Memory B cell (primary cell): Measurements from ENCODE around the gene SCMH1.
A peak's percentile ranks its signal among the peaks of the same experiment; 100 is the strongest.

Experiments
- ATAC-seq: fragments of 150-1000 bp; cut with Tn5 transposase; 2 replicates; pipeline ENCODE4 v1.10.0; 2021; ENCODE audit warnings: low read depth, mild to moderate bottlenecking, moderate library complexity
- DNase-seq, 2 donors: peaks; one replicate each; pipeline ENCODE4 v3.0.0; 2022; ENCODE audit warnings: low spot score in 2 of 2
- H3K27ac Mint-ChIP-seq: one replicate; pipeline ENCODE4 v1.8.0; 2022; ENCODE audit warnings: mild to moderate bottlenecking, moderate library complexity, mixed read lengths
- H3K27me3 Mint-ChIP-seq: one replicate; pipeline ENCODE4 v1.8.0; 2022; ENCODE audit warnings: mixed read lengths
- H3K36me3 Mint-ChIP-seq: one replicate; pipeline ENCODE4 v1.8.0; 2022; ENCODE audit warnings: mild to moderate bottlenecking, mixed read lengths
- H3K4me1 Mint-ChIP-seq: one replicate; pipeline ENCODE4 v1.8.0; 2022; ENCODE audit warnings: mixed read lengths
- H3K4me3 Mint-ChIP-seq: one replicate; pipeline ENCODE4 v1.8.0; 2022; ENCODE audit warnings: mild to moderate bottlenecking, moderate library complexity, mixed read lengths
- H3K9me3 Mint-ChIP-seq: one replicate; pipeline ENCODE4 v1.8.0; 2022; ENCODE audit warnings: mixed read lengths

SCMH1 gene

DNA sequence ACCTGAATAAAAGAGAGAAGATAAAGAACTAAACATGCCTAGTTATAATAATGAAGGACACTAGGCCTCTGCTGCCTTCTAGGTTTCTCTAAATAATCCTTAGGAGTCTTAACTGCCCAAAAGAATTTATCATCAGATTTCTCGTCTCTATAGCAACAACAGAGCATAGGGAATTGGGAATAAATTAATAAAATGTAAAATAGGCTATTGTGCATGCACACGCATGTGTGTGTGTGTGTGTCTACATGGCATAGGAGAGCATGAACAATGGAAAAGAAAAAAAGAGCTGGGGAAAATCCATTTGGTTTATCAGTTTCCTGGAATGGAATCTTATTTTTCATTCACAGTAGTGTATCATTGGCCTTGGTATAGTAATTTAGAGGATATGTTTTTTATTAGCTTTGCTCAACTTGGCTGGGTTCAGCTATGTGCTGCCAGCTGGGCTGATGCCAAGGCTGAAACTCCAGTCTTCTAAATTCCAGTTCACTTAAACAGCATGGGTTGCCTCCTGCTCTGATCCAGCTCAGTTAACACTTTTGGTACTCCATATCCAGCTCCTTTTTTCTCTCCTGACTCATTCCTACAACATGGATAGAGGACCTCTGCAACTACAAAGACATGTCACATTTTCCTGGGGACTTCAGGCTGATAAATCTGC lies 140.0 kb downstream of the SCMH1 start:
- no peak overlapping the region for H3K27ac Mint-ChIP-seq
- peaks cover 12% of the 10 kb centered on the region for H3K36me3 Mint-ChIP-seq
- H3K27me3 Mint-ChIP-seq: no peaks in the 10 kb centered on the region
- no peak overlapping the region for H3K4me3 Mint-ChIP-seq
- ATAC-seq: no peak
- peaks cover under 1% of the 10 kb centered on the region for H3K9me3 Mint-ChIP-seq
- no peak for DNase-seq
- peaks cover 14% of the 10 kb centered on the region for H3K4me1 Mint-ChIP-seq

DNA sequence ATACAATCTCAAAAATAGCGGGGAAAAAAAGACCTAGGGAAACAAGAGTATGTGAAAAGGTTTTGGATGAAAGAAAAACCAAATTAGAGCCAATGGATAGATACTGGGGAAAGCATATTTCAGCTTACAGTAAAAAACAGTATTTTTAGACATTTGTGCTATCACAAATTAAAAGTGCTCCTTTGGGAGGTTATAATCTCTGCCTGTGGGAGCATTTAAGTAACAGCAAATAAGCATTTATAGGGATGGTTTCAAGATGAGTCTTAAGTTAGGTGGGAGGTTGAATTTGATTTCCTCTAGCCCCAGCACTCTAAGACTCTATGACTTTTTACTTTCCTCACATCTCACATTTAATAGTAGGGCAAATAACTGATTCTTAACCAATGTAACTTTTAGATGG lies 141.0 kb downstream of the SCMH1 start:
- H3K27ac Mint-ChIP-seq: no peak overlapping the region
- no peak overlapping the region for H3K4me3 Mint-ChIP-seq
- no peaks in the 10 kb centered on the region for H3K27me3 Mint-ChIP-seq
- H3K9me3 Mint-ChIP-seq: no peaks in the 10 kb centered on the region
- ATAC-seq: no peak
- H3K4me1 Mint-ChIP-seq: peaks cover 14% of the 10 kb centered on the region
- H3K36me3 Mint-ChIP-seq: peaks cover 3% of the 10 kb centered on the region
- DNase-seq: no peak

GRCh38 chr1:41100170-41100569 lies 141.9 kb downstream of the SCMH1 start:
- H3K36me3 Mint-ChIP-seq: peaks cover 2% of the 10 kb centered on the region
- ATAC-seq (peak; percentile 21), DNase-seq (no peak)
- no peaks in the 10 kb centered on the region for H3K9me3 Mint-ChIP-seq
- peaks cover 12% of the 10 kb centered on the region for H3K4me1 Mint-ChIP-seq
- H3K27me3 Mint-ChIP-seq: no peaks in the 10 kb centered on the region
- H3K4me3 Mint-ChIP-seq: no peak overlapping the region
- no peak overlapping the region for H3K27ac Mint-ChIP-seq

DNA sequence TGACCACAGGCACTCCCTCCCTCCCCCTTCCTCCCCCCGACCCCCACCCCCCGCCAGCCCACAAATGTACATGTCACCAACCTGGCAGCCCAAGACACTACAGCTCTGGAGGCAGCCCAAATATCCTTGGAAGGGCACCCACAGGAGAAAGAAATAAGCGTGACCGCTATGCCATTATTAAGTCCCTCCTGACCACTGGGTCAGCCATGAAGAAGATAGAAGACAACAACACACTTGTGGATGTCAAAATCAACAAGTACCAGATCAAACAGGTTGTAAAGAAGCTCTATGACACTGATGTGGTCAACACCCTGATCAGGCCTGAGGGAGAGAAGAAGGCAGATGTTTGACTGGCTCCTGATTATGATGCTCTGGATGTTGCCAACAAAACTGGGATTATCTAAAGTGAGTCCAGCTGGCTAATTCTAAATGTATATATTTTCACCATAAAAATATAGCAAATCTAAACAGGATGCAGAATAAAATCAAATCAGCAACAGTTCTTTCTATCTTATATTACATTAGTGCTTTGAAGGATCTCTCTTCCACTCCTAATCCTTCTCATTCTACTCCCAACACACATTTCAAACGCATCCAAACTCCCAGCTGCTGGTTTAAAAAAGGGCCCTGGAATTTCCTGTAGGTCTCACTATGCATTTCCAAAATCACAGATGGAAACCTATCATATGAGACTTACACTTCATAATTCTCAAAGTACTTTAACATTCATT lies 143.2 kb downstream of the SCMH1 start:
- H3K27me3 Mint-ChIP-seq: no peaks in the 10 kb centered on the region
- no peak overlapping the region for H3K27ac Mint-ChIP-seq
- no peak for ATAC-seq
- no peaks in the 10 kb centered on the region for H3K9me3 Mint-ChIP-seq
- peaks cover 8% of the 10 kb centered on the region for H3K4me1 Mint-ChIP-seq
- H3K4me3 Mint-ChIP-seq: no peak overlapping the region
- no peak for DNase-seq
- H3K36me3 Mint-ChIP-seq: peaks cover 2% of the 10 kb centered on the region

- DNase-seq: no peak
- no peaks in the 10 kb centered on the region for H3K9me3 Mint-ChIP-seq
- no peak overlapping the region for H3K4me3 Mint-ChIP-seq
- H3K27me3 Mint-ChIP-seq: no peaks in the 10 kb centered on the region
- peak overlapping the region; percentile 8 for H3K27ac Mint-ChIP-seq
- no peaks in the 10 kb centered on the region for H3K36me3 Mint-ChIP-seq
- H3K4me1 Mint-ChIP-seq: no peaks in the 10 kb centered on the region
- ATAC-seq: no peak
These were observed 145.0 kb downstream of the SCMH1 start for GRCh38 chr1:41097105-41097504.

GRCh38 chr1:41093826-41094225 lies 148.3 kb downstream of the SCMH1 start:
- H3K4me1 Mint-ChIP-seq: no peaks in the 10 kb centered on the region
- H3K27ac Mint-ChIP-seq: no peak overlapping the region
- no peak overlapping the region for H3K4me3 Mint-ChIP-seq
- H3K27me3 Mint-ChIP-seq: no peaks in the 10 kb centered on the region
- H3K9me3 Mint-ChIP-seq: no peaks in the 10 kb centered on the region
- no peak for ATAC-seq
- no peak for DNase-seq
- H3K36me3 Mint-ChIP-seq: no peaks in the 10 kb centered on the region

DNA sequence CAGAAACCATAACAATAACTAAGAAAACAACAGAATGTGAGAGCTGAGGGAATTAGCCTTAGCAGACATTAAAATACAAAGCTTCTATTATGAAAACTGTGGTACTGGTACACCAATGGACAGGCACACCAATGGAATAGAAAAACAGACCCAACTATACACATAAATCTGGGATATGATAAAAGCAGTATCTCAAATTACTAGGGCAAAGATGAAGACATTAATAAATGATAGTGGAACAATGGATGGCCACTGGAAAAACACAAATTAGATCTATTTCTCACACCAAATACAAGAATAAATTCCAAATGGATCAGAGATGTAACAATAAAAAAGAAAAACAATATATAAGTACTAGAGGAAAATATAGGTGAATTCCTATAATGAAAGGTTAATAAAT lies 155.2 kb downstream of the SCMH1 start:
- Mint-ChIP-seq H3K27ac (no peak overlapping the region), H3K4me1 (no peaks in the 10 kb centered on the region), H3K4me3 (no peak overlapping the region), H3K27me3 (no peaks in the 10 kb centered on the region), H3K9me3 (no peaks in the 10 kb centered on the region), H3K36me3 (peaks cover 10% of the 10 kb centered on the region)
- DNase-seq: no peak
- ATAC-seq: no peak

DNA sequence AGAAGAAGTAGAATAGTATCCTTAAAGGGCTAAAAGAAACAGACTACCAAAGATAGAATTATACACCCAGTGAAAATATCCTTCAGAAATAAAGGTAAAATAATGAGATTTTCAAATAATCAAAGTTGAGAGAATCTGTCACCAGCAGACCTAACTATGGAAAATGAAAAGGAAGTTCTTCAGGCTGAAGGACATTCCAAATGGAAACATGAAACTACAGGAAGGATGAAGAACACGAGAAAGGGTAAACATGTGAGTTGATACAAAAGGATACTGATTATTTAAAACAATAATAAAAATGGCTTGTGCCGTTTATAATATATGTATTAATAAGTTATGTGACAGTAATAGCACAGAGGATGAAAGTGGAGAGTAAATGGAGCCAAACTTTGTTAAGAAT lies 163.5 kb downstream of the SCMH1 start:
- Mint-ChIP-seq H3K36me3 (peaks cover 24% of the 10 kb centered on the region), H3K4me3 (no peak overlapping the region), H3K9me3 (peaks cover 6% of the 10 kb centered on the region), H3K4me1 (no peaks in the 10 kb centered on the region), H3K27ac (no peak overlapping the region), H3K27me3 (no peaks in the 10 kb centered on the region)
- DNase-seq (no peak), ATAC-seq (no peak)

DNA sequence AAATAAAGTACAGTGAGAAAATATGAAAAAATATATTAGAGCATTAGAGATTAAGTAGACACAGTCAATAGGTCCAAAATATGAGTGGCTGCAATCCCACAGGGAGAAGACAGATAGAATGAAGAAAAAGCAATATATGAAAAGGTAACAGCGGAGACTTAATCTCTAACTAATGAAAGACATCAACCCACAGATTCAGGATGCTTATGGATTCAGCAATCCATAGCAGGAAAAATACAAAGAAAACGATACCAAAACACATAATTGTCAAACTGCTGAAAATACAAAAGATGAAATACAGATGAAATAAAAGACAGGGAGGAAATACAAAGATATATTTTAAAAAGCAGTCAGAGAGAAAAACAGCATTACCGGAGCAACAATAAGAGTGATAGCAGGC lies 163.9 kb downstream of the SCMH1 start:
- Mint-ChIP-seq H3K27ac (no peak overlapping the region), H3K27me3 (no peaks in the 10 kb centered on the region), H3K9me3 (peaks cover 6% of the 10 kb centered on the region), H3K4me3 (no peak overlapping the region), H3K36me3 (peaks cover 27% of the 10 kb centered on the region), H3K4me1 (no peaks in the 10 kb centered on the region)
- DNase-seq: no peak
- no peak for ATAC-seq

DNA sequence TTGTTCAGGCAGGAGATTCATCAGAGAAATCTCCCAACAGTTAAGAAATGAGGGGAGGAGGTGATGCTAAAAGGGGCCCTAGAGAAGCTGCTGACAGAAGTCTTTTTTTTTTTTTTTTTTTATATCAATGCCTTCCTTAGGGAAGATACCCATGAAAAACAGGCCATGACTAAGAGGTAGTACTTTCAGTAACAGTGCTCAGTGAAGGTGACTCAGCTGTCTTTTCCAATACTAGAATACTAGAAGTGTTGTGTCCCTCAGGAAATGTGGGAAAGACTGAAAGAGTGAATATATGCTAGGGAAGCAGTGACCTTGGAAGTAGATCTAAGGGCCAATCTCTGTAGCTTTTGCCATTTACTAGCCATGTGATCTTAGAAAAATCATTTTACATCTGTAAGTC lies 168.1 kb downstream of the SCMH1 start:
- H3K36me3 Mint-ChIP-seq: peaks cover 29% of the 10 kb centered on the region
- no peak for DNase-seq
- no peak for ATAC-seq
- no peaks in the 10 kb centered on the region for H3K4me1 Mint-ChIP-seq
- no peak overlapping the region for H3K4me3 Mint-ChIP-seq
- peaks cover 6% of the 10 kb centered on the region for H3K9me3 Mint-ChIP-seq
- no peak overlapping the region for H3K27ac Mint-ChIP-seq
- no peaks in the 10 kb centered on the region for H3K27me3 Mint-ChIP-seq

- ATAC-seq (no peak), DNase-seq (no peak)
- no peaks in the 10 kb centered on the region for H3K27me3 Mint-ChIP-seq
- peaks cover 29% of the 10 kb centered on the region for H3K36me3 Mint-ChIP-seq
- H3K27ac Mint-ChIP-seq: no peak overlapping the region
- no peaks in the 10 kb centered on the region for H3K4me1 Mint-ChIP-seq
- no peaks in the 10 kb centered on the region for H3K9me3 Mint-ChIP-seq
- no peak overlapping the region for H3K4me3 Mint-ChIP-seq
These were observed 170.1 kb downstream of the SCMH1 start for GRCh38 chr1:41072051-41072450.

DNA sequence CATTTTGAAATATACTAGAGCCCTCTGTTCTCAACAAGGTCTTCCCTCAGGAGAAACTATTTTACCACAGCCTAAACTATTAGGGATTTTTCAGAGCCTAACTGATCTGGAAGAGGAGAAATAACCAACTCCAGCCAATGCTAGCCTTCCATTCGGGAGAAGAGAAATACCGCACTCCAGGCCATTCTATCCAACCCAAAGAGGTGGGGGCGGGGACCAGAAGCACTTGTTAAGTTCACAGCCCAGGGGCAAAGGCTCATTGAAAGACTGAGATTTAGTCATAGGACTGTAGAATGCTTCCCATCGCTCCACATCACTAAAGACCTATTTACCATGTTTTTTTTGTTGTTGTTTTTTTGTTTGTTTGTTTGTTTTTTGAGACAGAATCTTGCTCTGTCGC lies 185.2 kb downstream of the SCMH1 start:
- DNase-seq (no peak), ATAC-seq (no peak)
- Mint-ChIP-seq H3K4me1 (no peaks in the 10 kb centered on the region), H3K4me3 (no peak overlapping the region), H3K9me3 (peaks cover 3% of the 10 kb centered on the region), H3K27me3 (no peaks in the 10 kb centered on the region), H3K36me3 (peaks cover 46% of the 10 kb centered on the region), H3K27ac (no peak overlapping the region)

DNA sequence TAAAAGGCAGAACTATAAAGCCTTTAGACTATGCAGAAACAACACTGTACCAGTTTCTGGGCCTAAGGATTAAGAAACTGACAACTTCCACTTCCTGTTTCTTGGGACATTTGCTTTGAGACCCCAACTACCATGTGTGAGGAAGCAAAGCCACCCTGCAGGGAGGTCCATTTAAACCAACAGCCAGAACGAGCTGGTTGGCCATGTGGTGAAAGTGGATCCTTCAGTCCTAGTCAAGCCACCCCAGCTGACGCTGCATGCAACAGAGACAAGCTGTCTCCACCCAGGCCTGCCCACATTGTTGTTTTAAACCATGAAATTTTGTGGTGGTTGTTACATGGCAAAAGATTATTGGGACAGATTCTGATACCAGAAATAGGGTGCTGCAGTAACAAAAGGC lies 188.8 kb downstream of the SCMH1 start:
- DNase-seq (no peak), ATAC-seq (no peak)
- H3K27me3 Mint-ChIP-seq: no peaks in the 10 kb centered on the region
- H3K4me1 Mint-ChIP-seq: no peaks in the 10 kb centered on the region
- no peak overlapping the region for H3K27ac Mint-ChIP-seq
- H3K36me3 Mint-ChIP-seq: peaks cover 24% of the 10 kb centered on the region
- no peaks in the 10 kb centered on the region for H3K9me3 Mint-ChIP-seq
- H3K4me3 Mint-ChIP-seq: no peak overlapping the region

GRCh38 chr1:41051022-41051421 lies 191.1 kb downstream of the SCMH1 start:
- Mint-ChIP-seq H3K36me3 (peaks cover 34% of the 10 kb centered on the region), H3K4me3 (no peak overlapping the region), H3K9me3 (no peaks in the 10 kb centered on the region), H3K27ac (no peak overlapping the region), H3K4me1 (no peaks in the 10 kb centered on the region), H3K27me3 (no peaks in the 10 kb centered on the region)
- DNase-seq: no peak
- ATAC-seq: no peak

DNA sequence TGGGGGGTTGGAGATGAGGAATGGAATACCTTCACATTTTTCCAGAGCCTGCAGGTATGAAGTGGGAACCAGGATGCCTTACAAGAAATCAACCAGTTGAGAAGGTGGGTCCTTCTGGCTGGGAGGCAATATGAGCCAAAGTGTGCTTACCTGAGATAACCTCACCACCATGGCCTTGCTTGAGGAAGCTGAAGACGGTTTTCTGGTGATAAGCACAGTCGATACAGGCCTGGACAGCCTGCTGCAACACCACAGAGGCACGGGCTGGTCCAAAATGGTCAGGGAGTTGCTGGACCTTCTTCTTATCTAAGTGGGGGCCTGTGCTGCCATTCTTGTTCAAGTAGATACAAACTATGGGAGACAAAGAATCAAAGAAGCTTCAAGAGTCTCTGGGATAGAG lies 193.6 kb downstream of the SCMH1 start:
- peaks cover 43% of the 10 kb centered on the region for H3K36me3 Mint-ChIP-seq
- no peaks in the 10 kb centered on the region for H3K4me1 Mint-ChIP-seq
- H3K9me3 Mint-ChIP-seq: no peaks in the 10 kb centered on the region
- H3K27ac Mint-ChIP-seq: no peak overlapping the region
- H3K27me3 Mint-ChIP-seq: no peaks in the 10 kb centered on the region
- H3K4me3 Mint-ChIP-seq: no peak overlapping the region
- ATAC-seq: no peak
- DNase-seq: no peak
